Glomerular endothelial cell (primary cell): ENCODE measurements around the gene MED13. TPM values are rescaled to one million over a fixed set of nuclear protein-coding genes. Genes with fewer than 3 reads are reported as not detected.

Experiments used
- DNase-seq: peaks from one replicate; pipeline ENCODE4 v3.0.0-alpha.2; 2011; ENCODE audit warnings: low read depth, low spot score; ENCODE audit errors: extremely low read depth
- total RNA-seq: library from RNA; depleted of rRNA; stranded (reverse); fragments of >200 nt; gene quantifications from 2 replicates; pipeline ENCODE4 v1.2.3, GENCODE V29; 2015

Gene MED13
- total RNA-seq, 1 donor from 2014 or later = 45.1 TPM

DNA sequence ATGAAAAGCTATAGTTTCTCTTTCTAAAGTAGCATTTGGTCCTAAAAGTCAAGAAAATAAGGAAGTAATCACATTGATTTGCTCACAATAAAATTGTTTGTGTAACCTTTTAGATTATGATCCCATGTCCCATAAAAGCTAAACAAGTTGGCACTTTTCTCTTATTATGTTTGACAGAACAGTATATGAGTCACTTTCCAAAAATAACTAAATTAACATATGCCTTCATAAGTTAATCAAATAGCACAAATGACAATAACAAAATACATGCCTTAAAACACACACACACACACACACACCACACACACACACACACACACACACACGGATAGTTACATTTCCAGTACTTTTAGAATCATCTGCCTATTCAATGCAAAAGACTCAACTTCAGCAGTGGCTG is 2.8 kb downstream of the MED13 start:
- no peak for DNase-seq

DNA sequence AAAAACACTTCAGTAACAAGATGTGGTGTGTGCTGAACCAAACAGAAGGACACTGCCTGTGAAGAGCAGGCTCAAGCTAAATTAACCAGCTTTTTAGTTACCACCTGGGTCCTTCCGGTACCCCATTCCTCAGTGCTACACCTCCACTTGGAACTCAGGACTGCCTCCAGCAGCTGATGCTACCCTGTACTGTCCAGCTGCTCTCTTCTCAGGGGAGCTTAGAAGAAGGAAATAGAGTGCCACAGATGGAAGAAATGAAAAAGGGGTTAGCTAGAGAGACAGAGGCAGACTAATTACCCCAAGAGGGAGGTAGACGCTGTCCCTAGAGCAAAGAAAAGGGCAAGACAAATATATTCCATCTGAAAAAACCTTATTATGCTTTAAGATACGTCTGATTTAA is 5.7 kb downstream of the MED13 start:
- DNase-seq = no peak

- DNase-seq = no peak
These were observed 6.5 kb downstream of the MED13 start for GRCh38 chr17:62058611-62059010.

DNA sequence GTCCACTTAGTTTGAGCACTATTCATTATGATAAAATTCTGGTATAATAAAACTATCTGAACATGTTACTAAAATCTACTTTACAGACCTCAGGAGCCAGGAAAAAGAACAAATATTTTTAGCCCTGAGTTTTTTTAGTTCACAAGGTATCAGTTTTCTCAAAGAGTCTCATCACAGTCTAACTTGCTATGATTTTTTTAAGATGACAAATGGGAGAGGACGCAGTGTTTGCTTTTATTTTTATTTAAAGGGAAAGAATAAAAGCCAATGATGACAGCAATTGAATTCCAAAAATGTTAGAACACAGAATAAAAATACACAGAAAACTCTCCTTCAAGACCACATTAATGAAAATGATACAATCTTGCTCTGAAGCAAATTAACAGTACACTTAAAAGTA is 7.4 kb downstream of the MED13 start:
- no peak for DNase-seq

GRCh38 chr17:62052765-62053338 is 12.2 kb downstream of the MED13 start:
- DNase-seq = no peak

- no peak for DNase-seq
These were observed 14.0 kb downstream of the MED13 start for GRCh38 chr17:62051053-62051452.

GRCh38 chr17:62049299-62049698 is 15.8 kb downstream of the MED13 start:
- DNase-seq = no peak

DNA sequence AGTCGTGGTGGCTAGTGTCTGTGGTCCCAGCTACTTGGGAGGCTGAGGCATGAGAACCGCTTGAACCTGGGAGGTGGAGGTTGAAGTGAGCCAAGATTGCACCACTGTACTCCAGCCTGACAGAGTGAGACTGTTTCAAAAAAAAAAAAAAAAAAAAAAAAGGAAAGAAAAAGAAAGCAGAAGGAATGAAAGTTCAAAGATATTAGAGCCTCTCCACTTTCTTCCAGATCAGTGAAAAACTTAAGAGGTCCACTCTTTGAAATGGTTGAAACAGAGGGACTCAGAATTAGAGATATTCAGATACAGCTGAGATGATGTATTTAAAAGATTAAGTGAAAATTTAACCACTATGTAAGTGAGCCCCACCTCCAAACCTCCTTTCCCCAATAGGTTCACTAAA is 16.8 kb downstream of the MED13 start:
- DNase-seq = no peak

DNA sequence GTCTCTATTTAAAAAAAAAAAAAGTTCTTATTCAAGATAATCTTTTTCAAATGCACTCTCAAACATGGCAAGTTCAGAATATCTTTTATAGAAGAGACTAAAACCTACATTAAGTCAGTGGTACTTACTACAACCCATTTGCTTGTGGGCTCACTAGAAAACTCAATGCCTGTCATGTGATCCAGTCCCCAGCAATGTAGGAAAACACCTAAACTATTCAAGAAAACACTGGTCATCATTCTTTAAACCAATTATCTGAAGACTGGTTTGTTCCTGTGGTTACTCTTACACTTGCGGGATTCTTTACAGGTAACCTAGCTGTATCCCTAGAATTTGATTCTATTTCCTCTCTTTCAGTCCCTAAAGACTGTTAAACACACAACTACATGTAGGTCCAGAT is 19.6 kb downstream of the MED13 start:
- DNase-seq = no peak

- DNase-seq = no peak
These were observed 20.0 kb downstream of the MED13 start for GRCh38 chr17:62045109-62045508.

GRCh38 chr17:62043602-62044001 is 21.5 kb downstream of the MED13 start:
- no peak for DNase-seq

GRCh38 chr17:62043140-62043539 is 21.9 kb downstream of the MED13 start:
- DNase-seq = no peak

DNA sequence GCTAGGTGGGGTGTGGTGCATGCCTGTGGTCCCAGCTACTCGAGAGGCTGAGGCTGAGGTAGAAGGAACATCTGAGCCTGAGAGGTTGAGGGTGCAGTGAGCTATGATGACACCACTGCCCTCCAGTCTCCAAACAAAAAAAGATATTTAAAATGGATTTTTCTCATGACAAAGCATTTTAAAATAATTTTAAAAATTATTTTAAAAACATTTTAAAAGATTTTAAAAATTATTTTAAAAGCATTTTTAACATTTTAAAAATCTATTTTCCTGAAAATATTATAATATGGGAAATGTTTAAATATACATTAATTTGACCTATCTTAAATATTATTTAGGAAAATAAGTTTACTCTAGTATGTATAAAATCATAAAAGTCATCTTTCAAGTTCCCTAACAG is 26.8 kb downstream of the MED13 start:
- no peak for DNase-seq

DNA sequence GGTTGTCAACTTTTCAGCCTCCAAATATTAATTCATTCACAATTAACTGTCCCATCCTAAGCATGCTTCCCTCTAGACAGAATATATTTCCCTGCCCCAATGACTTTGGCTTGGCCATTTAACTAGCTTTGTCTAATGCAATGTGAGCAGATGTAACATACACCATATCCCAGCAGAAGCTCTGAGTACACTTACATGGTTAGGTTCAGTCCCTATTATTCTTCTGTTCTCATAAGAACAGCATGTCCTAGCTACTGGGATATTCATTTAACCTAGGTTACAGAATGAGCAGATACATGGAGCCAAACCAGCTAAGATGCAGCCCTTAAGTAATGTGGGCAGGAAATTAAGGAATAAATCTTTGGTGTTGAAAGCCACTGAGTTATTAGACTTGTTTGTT is 31.8 kb downstream of the MED13 start:
- no peak for DNase-seq

DNA sequence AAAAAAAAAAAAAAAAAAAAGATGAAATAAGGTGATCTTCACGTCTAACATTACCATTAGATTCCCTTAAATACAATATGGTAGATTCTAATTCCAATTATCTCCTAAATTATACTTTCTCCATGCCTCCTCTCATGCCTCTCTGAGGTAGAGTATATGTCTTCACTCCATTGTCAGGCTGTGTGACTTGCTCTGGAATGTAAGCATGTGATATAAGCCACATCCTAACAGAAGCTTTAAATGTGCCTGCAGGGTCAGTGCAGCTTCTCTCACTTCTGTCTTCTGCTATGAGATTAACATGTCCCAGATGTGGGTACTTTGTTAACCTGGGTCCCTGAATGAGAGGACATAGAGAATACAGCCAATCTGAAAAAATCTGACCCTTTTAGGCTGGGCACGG is 32.6 kb downstream of the MED13 start:
- no peak for DNase-seq

GRCh38 chr17:62030264-62030663 is 34.8 kb downstream of the MED13 start:
- DNase-seq = no peak

DNA sequence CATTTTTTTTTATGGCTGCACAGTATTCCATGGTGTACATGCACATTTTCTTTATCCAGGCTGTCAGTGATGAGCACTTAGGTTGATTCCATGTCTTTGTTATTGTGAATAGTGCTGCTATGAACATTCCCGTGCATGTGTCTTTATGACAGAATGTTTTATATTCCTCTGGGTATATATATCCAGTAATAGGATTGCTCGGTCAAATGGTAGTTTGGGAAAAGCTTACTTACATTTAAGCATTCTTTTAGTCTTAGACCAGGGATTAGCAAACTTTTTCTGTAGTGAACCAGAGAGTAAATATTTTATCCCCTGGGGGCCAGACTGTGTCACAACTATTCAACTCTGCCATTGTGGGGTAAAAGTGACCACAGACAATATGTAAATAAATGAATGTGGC is 40.2 kb downstream of the MED13 start:
- no peak for DNase-seq

GRCh38 chr17:62017912-62018311 is 47.2 kb downstream of the MED13 start:
- DNase-seq = no peak

DNA sequence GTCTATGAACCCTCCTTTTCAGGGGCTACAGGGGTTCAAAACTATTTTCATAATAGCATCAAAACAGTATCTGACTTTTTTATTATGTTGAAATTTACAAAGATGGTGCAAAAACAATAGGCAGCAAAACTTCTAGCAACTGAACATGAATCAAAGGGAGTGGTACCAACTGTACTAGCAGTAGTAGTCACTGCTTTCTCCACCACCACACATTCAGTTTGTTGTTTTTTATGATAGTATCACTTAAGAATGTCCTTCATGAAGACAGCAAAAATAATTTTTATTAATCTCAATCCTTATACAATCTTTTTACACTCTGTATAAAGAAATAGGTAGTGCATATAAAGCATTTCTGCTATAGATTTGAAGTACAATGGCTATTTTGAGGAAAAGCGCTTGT is 47.6 kb downstream of the MED13 start:
- DNase-seq = peak; percentile 18

DNA sequence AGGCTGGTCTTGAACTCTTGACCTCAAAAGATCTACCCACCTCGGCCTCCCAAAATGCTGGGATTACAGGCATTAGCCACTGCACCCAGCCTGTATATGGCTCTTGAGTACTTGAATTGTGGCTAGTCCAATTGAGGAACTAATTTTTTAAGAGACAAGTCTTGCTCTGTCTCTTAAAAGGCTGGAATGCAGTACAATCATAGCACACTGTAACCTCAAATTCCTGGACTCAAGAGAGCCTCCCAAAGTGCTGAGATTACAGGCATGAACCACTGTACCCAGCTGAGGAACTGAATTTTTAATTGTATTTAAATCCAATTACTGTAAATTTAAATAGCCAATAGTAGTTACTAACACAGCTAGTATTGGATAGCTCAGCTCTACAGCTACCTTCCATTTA is 50.6 kb downstream of the MED13 start:
- DNase-seq = no peak

- DNase-seq = no peak
These were observed 55.9 kb downstream of the MED13 start for GRCh38 chr17:62009220-62009619.

DNA sequence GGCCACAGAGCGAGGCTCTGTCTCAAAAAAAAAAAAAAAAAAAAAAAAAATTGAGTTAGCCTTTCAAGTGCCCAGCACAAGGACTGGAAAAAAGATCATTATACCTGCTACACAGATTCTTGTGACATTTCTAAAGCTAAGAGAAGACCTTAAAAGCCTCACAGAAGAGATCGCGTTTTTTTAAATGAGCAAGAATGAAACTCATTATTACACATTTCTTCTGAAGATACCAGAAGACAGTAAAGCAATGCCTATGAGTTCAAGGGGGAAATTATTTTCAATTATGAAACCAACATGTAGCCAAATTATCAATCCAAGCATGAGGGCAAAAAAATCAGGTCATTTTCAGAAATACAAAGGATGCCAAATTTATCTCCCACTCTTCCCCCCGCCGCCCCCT is 56.8 kb downstream of the MED13 start:
- DNase-seq = no peak

GRCh38 chr17:62004388-62004787 is 60.7 kb downstream of the MED13 start:
- DNase-seq = no peak
